GM18511 (cell line): Measurements from ENCODE around the gene TOR4A.

Experiments
- ATAC-seq: cut with Tn5 transposase; IDR thresholded peaks from one replicate; pipeline ENCODE4 v1.9.1; 2021; ENCODE audit warnings: mild to moderate bottlenecking, moderate library complexity; ENCODE audit not compliant: unreplicated experiment

The TOR4A gene

GRCh38 chr9:137293482-137294090 is 16.1 kb downstream of the TOR4A start:
- no peak for ATAC-seq

DNA sequence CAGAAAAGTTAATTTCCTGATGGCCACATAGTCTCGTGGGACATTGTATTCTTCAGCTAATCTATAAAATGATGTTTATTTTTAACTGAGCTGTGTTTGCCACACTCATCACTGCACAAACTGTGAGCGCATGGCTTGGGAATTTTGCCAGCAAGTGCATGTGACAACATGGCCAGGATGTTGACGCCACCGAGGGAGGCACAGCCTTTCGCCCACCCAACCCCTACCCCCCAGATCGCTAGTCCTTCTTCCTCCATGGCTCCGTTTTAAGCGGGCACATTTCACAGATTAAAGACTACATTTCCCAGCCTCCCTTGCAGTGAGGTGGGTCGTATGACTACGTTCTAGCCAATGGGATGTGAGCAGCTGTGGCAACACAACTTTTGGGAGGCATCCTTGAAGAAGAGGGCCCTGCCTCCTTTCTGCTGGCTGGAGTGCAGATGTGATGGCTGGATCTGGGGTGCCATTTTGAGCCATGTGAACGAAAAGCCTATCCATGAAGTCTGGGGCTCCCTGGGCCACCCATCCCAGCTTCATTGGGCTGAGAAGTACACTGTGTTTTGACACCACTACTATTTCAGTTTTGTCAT is 16.7 kb downstream of the TOR4A start:
- no peak for ATAC-seq

- no peak for ATAC-seq
Observed at GRCh38 chr9:137294681-137295237, 17.2 kb downstream of the TOR4A start.

GRCh38 chr9:137295238-137295811 is 17.8 kb downstream of the TOR4A start:
- ATAC-seq = no peak

DNA sequence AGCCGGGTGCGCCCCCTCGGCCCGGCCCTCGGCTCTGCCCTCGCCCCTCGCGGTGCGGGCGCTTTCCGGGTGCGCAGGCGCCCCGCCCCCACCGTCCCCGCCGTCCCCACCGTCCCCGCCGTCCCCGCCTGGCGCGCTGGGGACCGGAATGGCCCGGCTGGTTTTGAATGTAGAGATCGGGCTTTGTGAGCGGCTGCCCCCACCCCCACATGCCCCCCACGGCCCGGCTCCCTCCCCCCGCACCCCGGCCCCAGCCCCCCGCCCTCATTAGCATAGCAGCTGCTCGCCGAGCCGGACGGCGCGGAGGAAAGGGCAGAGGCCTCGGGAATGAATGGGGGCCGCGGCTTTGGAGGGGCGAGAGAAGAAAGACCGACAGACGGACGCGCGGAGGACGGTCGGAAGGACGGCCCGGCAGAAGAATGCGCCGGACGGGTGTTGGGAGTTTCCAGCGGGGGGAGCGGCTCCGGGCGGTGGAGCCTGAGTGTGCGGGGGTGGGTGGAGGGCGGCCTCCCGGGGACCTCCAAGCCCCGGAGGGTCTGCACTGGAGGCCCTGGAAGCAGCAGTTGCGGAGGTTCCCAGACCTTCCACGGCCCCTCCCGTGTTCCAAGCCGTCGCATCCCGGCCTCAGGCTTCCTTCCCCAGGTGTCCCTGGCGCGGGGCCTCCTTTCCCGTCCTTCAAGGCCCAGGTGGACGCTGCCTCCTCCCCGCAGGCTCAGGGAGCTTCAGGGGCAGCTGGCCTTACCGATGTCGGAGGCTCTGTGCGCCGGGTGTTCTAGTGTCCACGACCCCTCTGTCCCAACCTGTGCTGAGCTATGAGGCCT is 18.5 kb downstream of the TOR4A start:
- no peak for ATAC-seq

GRCh38 chr9:137296670-137297664 is 19.4 kb downstream of the TOR4A start:
- ATAC-seq = no peak

DNA sequence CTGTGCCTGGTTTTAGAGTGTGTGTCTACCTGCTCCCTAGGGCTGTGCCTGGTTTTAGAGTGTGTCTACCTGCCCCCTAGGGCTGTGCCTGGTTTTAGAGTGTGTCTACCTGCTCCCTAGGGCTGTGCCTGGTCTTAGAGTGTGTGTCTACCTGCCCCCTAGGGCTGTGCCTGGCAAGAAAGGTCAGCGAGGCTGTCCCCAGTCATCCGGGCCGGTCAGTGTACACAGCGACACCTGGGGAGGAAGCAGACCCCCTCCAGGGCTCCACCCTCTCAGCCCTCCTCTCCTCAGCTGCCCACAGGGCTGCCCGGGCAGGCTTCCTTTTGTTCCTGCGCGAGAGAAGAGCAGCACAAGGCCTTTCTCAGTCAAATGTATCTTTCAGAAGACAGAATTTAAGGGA is 20.4 kb downstream of the TOR4A start:
- no peak for ATAC-seq

- no peak for ATAC-seq
Observed at GRCh38 chr9:137298401-137299202, 21.1 kb downstream of the TOR4A start.

GRCh38 chr9:137299203-137299565 is 21.7 kb downstream of the TOR4A start:
- no peak for ATAC-seq

- no peak for ATAC-seq
Observed at GRCh38 chr9:137299938-137300337, 22.4 kb downstream of the TOR4A start.

DNA sequence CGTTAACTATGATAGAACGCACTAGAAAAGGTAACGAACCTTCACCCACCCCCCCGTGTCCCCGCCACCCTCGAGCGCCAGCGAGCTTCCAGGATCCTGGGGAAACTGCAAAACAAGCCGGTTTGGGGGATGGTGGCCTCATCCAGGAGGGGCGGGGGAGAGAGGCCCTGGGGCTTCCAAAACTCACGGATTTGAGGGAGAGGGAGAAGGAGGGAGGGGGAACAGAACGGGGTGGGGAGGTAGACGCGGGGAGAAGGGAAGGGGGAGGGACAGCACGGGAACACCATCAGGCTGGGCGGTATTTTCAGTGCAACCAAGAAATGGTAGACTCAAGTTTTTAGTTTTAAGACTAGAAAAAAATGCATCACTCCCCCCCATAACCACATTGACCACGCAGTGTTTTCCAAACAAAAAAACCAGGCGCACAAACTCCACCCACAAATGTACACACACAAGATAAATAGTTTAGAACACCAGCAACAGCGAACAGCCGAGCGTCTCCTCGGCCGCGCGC is 23.1 kb downstream of the TOR4A start:
- ATAC-seq = no peak

DNA sequence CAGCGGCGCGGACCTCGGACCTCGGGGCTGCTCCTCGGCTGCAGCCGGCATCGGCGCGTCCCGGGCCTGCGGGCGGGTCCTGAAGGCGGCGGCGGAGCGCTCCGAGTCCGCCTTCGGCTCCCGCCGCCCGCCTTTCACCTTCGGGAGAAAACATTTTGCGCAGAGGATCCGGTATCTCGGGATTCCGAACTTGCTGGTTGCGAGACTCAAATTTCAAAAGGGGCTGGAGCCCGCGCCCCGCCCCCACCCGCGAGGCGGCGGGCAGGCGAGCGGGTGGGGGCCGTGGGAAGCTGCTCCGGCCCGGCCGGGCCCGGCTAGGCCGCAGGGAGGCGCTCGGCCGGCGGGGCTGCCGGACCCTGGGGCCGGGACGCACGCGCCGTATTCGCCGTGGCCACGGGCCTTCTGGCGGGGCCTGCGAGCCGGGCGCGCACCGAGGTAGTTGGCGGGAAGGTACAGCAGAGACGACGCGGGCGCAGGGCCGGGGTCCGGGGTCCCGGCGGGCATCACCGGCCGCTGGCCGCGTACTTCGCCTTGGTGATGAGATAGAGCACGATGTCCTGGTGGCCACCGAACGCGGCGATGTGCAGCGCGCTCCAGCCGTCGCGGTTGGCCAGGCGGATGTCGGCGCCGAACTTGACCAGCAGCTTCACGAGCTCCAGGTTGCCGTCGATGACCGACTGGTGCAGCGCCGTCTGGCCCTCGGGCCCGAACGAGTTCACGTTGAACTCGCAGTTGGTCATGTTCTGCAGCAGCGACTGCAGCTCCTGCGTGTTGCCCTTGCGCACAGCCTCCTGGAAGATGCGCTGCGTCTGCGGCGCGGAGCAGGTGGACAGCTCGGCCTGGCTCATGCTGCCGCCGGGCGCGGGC is 23.8 kb downstream of the TOR4A start:
- ATAC-seq = peak; percentile 7

DNA sequence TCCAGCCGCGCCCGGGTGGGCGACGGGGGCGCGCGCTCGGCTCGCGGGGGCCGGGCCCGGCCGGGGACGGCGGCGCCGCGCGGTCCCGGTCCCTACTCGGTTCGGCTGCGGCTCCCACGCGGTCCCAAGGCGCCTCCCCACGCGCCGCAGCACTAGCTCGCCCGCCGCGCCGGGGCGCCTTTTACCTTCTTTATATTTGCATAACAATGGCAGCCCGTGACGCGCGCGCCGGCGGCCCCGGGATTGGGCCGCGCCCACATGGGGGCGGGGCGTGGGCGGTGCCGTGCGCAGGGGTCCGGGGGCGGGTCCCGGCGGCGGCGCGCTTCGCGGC is 24.6 kb downstream of the TOR4A start, which contains the start of gene NRARP:
TSS of gene NRARP (minus strand) at position 154 of the 331 bp plus-strand sequence. CDS start 343 bp downstream, outside the sequence.
- ATAC-seq = peak; percentile 75

DNA sequence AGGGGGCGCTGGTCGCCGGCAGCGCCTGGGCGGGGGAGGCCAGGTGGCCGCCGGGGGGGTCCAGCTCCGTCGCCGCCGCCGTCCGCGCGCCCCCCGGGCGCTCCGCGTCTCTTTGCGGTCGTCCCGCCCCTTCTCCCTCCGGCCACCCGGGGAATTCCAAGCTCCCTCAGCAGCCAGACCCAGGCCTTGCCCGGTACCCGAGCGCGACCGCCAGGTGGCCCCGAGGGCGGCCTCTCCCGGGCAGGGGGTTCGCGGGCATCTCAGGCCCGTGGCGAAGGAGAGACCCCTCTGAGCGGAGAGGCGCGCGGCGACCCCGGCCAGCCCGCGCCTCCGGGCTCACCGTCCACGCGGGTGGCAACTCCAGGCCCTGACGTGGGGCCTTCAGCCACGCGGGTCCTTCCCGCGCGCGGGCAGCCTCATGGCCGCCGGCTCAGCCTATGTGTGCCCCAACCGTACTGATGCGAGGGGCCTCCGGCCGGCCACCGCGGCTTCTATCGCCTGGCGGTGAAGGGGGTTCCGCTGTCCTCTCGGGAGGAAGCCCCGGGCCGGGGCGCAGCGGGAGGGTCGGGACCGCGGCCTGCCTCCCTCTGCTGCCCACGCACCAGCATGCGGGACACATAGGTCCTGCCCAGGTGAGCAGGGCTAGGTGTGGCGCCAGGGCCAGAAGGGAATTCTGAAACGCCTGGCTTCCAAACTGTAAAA is 25.1 kb downstream of the TOR4A start:
- ATAC-seq = peak; percentile 53

DNA sequence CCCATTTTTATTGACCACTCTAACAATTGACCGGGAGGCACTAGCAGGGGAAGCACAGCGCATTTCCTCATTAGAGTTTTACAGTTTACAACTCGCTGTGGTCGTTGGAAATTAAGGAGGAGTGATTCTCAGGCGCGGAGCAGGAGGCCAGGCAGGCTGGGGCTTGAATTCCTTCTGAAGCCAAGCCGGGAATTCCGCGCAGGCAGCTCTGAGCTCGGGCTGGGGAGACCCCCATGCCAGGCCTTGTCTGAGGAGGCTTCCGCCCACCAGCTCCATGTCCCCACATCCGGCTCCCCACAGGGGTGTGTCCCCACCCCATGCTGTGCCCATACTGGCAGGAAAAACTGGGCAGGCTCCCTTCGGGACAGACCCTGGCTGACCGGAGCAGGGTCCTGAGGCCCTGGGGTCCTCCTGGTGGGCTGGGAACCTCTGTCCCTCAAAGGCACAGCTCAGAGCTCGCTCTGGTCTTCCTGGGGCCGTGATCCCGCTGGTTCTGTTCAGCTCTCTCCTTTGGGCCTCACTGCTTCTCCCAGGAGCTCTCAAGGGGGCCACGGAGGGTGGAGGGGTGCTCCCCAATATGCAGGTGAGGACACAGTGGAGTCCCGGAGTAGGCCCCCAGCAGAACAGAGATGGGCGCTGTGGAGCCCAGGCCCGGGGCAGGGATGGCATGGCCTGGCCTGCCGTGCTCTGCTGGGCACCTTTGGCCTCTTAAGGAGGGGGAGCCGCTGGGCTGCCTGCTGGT is 25.8 kb downstream of the TOR4A start:
- ATAC-seq = no peak

- no peak for ATAC-seq
Observed at GRCh38 chr9:137303893-137304382, 26.4 kb downstream of the TOR4A start.
